Measurements from ENCODE around the gene IRAK2. TPM values are rescaled to one million over a fixed set of nuclear protein-coding genes. Genes with fewer than 3 reads are reported as not detected.
A peak's percentile ranks its signal among the peaks of the same experiment; 100 is the strongest.

Gene IRAK2
- total RNA-seq, 1 donor from 2014 or later = 4.7 TPM

DNA sequence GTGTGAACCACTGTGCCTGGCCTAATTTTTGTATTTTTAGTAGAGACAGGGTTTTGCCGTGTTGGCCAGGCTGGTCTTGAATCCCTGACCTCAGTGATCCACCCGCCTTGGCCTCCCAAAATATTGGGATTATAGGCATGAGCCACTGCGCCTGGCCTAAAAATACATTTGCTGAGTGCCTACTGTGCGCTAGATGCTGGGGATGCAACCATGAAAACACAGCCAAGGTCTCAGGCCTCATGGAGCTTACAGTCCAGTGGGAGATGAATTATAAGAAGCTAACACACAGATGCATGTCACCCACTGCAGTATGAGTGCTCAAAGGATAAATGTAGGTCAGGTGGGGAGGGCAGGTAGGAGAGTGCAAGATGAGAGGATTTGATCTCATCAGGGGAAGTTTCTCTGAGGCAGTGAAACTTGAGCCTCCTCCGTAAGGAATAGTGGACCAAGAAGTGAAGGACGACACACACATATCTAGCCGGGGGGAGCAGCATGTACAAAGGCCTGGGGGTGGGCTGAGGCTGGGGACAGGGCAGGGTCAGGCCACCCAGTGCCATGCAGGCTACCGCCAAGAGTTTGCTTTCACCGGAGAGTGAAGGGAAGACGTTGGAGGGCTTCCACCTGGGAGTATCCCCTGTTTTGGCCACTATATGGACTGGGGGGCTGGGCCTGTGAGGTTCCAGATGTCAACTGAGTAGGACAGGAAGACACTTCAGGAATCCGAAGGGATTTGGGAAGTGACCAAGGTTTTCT lies 24.3 kb downstream of the IRAK2 start:
- H3K4me3 ChIP-seq (ENCODE audit: low read depth, low read length) = no peak overlapping the region
- no peaks in the 10 kb centered on the region for H3K36me3 ChIP-seq (ENCODE audit: control insufficient read depth, insufficient read depth, low read length)
- DNase-seq (ENCODE audit: low read depth) (peak; percentile 28), FAIRE-seq (no peak)
- no peaks in the 10 kb centered on the region for H3K27me3 ChIP-seq (ENCODE audit: control insufficient read depth, insufficient read depth, low read length)
- TF ChIP-seq, protein P1, sequence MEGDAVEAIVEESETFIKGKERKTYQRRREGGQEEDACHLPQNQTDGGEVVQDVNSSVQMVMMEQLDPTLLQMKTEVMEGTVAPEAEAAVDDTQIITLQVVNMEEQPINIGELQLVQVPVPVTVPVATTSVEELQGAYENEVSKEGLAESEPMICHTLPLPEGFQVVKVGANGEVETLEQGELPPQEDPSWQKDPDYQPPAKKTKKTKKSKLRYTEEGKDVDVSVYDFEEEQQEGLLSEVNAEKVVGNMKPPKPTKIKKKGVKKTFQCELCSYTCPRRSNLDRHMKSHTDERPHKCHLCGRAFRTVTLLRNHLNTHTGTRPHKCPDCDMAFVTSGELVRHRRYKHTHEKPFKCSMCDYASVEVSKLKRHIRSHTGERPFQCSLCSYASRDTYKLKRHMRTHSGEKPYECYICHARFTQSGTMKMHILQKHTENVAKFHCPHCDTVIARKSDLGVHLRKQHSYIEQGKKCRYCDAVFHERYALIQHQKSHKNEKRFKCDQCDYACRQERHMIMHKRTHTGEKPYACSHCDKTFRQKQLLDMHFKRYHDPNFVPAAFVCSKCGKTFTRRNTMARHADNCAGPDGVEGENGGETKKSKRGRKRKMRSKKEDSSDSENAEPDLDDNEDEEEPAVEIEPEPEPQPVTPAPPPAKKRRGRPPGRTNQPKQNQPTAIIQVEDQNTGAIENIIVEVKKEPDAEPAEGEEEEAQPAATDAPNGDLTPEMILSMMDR (IDR thresholded peaks at IDR 0.05; ENCODE audit: insufficient read depth, low read length, severe bottlenecking) = no peak

DNA sequence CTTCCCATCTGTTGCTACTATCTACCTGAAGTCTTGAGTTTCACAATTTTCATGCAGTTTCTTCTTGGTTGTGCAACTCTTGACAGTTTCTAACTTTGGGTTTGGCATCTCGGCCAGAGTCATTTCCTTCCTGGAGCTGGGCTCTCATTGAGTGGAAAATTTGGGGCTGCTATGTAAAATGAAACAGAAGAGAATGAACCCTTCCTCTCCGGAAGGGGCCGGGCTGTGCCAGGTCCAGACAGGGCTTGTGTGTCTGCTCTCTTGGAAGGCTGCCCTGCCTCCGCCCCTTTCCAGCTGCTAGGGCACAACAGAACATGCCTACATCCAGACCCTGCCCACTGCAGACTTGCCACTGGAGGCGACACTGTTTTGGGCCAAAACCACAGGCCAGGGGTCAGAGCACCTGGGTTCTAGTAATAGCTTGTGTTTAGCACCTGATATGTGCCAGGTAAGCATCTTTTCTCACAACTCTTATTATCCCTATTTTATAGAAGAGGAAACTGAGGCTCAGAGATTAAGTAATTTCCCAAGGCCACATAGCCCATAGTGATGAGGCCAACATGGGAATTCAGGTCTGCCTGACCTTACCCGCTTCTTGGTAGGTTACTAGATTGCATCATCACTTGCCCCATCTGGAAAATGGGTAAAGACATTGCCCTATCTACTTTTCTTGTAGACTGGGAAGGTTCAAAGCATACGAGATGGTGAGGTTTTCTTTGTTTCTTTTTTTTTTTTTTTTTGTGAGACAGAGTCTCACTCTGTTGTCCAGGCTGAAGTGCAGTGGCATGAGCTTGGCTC lies 25.0 kb downstream of the IRAK2 start:
- Histone ChIP-seq H3K4me3 (ENCODE audit: low read depth, low read length) (no peak overlapping the region), H3K27me3 (ENCODE audit: control insufficient read depth, insufficient read depth, low read length) (no peaks in the 10 kb centered on the region), H3K36me3 (ENCODE audit: control insufficient read depth, insufficient read depth, low read length) (no peaks in the 10 kb centered on the region)
- TF ChIP-seq, protein P1 (IDR thresholded peaks at IDR 0.05; ENCODE audit: insufficient read depth, low read length, severe bottlenecking) = peak; percentile 8
- DNase-seq (ENCODE audit: low read depth) = peak; percentile 95
- no peak for FAIRE-seq

DNA sequence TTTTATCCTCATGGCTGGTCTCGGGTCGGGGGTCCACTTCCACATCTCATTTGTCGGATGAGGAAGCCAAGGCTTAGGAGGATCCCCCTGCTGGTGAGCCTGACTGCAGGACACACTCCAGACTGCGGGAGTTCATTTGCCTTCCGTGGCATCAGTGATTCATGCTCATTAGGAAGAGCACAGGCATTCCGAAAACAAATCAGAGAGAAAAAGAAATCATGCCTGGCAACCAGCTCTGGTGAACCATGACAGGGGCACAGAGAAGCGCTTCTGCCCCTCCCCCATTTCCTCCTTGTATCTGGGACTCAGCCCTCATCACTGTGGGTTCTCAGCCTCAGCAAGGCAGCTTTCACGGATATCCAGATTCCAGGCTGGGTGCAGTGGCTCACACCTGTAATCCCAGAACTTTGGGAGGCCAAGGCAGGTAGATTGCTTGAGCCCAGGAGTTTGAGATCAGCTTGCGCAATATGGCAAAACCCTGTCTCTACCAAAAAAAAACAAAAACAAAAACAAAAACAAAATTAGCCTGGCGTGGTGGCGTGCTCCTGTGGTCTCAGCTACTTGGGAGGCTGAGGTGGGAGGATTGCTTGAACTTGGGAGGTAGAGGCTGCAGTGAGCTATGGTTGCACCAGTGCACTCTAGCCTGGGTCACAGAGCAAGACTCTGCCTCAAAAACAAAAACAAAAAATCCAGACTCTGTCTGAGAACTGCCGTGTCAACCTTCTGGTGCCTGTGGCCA lies 28.4 kb downstream of the IRAK2 start:
- H3K4me3 ChIP-seq (ENCODE audit: low read depth, low read length) = no peak overlapping the region
- peak; percentile 94 for DNase-seq (ENCODE audit: low read depth)
- no peaks in the 10 kb centered on the region for H3K27me3 ChIP-seq (ENCODE audit: control insufficient read depth, insufficient read depth, low read length)
- no peaks in the 10 kb centered on the region for H3K36me3 ChIP-seq (ENCODE audit: control insufficient read depth, insufficient read depth, low read length)
- no peak for FAIRE-seq
- TF ChIP-seq, protein P1 (IDR thresholded peaks at IDR 0.05; ENCODE audit: insufficient read depth, low read length, severe bottlenecking) = peak; percentile 66

DNA sequence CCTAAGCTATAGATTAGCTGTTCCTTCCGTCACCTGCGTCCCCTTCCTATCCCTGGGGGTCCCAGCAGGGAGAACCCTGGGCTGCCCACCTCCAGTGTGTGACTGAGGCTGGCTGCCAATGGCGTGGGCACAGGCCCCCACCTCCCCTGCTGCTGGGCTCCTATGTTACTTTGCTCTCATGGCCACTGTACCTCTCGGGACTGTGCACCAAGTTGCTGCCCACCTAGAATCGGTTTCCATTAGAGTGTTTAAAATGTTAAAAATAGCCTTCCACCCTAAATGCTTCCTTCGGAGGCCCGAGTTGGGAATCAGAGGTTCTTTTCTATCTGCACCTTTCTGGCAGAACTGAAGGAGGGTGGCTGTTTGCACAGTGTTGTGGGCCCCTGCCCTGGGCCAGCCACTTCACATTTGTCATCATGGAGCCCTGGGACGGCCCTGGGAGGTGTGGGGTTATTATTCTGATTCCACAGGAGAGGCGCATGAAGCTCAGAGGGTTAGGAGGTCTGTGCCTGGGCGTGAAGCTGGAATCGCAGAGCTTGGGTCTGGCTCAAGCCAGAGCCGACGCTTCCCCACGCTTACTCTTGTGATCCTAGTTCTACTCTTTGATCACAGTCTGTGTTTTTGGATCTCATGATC lies 29.1 kb downstream of the IRAK2 start:
- DNase-seq (ENCODE audit: low read depth) (peak; percentile 28), FAIRE-seq (no peak)
- H3K36me3 ChIP-seq (ENCODE audit: control insufficient read depth, insufficient read depth, low read length) = no peaks in the 10 kb centered on the region
- TF ChIP-seq, protein P1 (IDR thresholded peaks at IDR 0.05; ENCODE audit: insufficient read depth, low read length, severe bottlenecking) = no peak
- no peaks in the 10 kb centered on the region for H3K27me3 ChIP-seq (ENCODE audit: control insufficient read depth, insufficient read depth, low read length)
- H3K4me3 ChIP-seq (ENCODE audit: low read depth, low read length) = no peak overlapping the region

DNA sequence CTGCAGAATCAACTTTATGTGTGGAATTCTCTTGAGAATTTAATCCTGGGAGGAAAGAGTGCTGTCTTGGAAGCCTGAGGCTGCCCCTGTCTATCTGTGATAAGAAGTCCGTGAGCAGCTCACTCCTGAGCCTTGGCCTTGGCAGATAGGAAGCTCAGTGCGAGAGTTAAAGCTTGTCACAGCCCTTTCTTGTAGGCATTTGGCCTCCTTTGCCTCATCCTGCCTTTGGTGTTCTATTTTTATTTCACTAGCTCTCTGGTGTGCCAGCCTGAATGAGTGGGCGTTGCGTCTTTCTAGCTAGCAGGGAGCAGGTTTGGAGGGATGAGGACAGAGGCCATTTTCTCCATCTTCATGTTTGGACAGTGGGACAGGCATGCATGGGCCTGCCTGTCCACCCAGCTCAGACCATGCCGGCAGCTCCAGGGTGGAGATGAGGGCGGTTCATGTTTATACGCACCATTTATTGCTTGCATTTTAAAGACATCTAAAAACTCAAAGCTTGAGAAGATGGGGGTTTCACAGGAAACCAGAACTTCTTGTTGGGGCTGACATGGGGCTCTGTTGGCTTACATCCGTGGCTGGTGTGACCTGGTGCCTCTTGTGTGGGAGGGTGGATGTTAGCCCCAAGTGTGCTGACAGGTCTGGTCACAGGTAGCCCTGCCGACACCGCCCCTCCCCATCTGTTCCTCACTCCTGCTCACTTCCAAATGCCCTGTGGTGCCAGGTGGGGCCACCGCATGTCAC lies 29.8 kb downstream of the IRAK2 start:
- no peaks in the 10 kb centered on the region for H3K36me3 ChIP-seq (ENCODE audit: control insufficient read depth, insufficient read depth, low read length)
- H3K4me3 ChIP-seq (ENCODE audit: low read depth, low read length) = no peak overlapping the region
- TF ChIP-seq, protein P1 (IDR thresholded peaks at IDR 0.05; ENCODE audit: insufficient read depth, low read length, severe bottlenecking) = no peak
- DNase-seq (ENCODE audit: low read depth) (peak; percentile 95), FAIRE-seq (no peak)
- H3K27me3 ChIP-seq (ENCODE audit: control insufficient read depth, insufficient read depth, low read length) = no peaks in the 10 kb centered on the region

Measured in bronchial epithelial cell (primary cell).